ENCODE results near the gene SNAP23.
"Not testable (repeated sequence)": the region's sequence is repeated elsewhere in the genome, so short reads cannot be mapped to it uniquely, and the experiment has no call there.

Gene SNAP23

GRCh38 chr15:42508263-42508690 lies 12.8 kb downstream of the SNAP23 start:
- H3K4me1 Mint-ChIP-seq: peaks cover 2% of the 10 kb centered on the region
- H3K27me3 Mint-ChIP-seq: no peaks in the 10 kb centered on the region
- no peak for DNase-seq
- CTCF ChIA-PET: interaction anchor here (1.1 kb wide), 1 partner anchor 31 kb away, joined by 3 read pairs; no protein-coding TSS in a partner anchor
- H3K36me3 Mint-ChIP-seq: peaks cover 7% of the 10 kb centered on the region
- no peak overlapping the region for H3K27ac Mint-ChIP-seq
- H3K9me3 Mint-ChIP-seq: no peaks in the 10 kb centered on the region
- H3K4me3 Mint-ChIP-seq: no peak overlapping the region

GRCh38 chr15:42510258-42511006 lies 15.0 kb downstream of the SNAP23 start:
- CTCF ChIA-PET: no interaction called here
- H3K27ac Mint-ChIP-seq: no peak overlapping the region
- H3K36me3 Mint-ChIP-seq: peaks cover 12% of the 10 kb centered on the region
- no peaks in the 10 kb centered on the region for H3K9me3 Mint-ChIP-seq
- peaks cover 2% of the 10 kb centered on the region for H3K4me1 Mint-ChIP-seq
- no peak overlapping the region for H3K4me3 Mint-ChIP-seq
- no peaks in the 10 kb centered on the region for H3K27me3 Mint-ChIP-seq
- DNase-seq: no peak

GRCh38 chr15:42511007-42511391 lies 15.6 kb downstream of the SNAP23 start:
- no peak overlapping the region for H3K4me3 Mint-ChIP-seq
- H3K27ac Mint-ChIP-seq: no peak overlapping the region
- no peaks in the 10 kb centered on the region for H3K27me3 Mint-ChIP-seq
- peaks cover 16% of the 10 kb centered on the region for H3K36me3 Mint-ChIP-seq
- CTCF ChIA-PET: no interaction called here
- H3K9me3 Mint-ChIP-seq: no peaks in the 10 kb centered on the region
- DNase-seq: no peak
- peaks cover 2% of the 10 kb centered on the region for H3K4me1 Mint-ChIP-seq

DNA sequence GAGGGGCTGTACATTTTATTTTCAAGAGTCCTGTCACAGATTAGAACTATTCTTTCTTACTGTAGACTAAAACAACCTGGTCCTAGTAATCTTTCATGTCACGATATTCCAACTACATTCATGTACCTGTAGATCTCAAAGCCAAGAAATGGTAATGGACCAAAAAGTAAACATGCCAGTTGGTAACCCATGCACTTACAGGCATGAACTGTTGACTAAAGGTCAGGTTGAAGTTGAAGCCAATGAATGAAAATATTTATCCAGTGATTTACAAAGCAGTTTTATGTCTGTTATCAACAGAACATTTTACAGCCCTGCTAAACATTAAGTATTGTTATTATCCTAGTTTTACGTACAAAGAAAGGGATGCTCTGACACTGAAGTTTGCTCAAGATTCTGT lies 27.9 kb downstream of the SNAP23 start:
- CTCF ChIA-PET: no interaction called here
- no peak overlapping the region for H3K27ac Mint-ChIP-seq
- no peaks in the 10 kb centered on the region for H3K4me1 Mint-ChIP-seq
- no peak overlapping the region for H3K4me3 Mint-ChIP-seq
- DNase-seq: no peak
- H3K36me3 Mint-ChIP-seq: peaks cover 8% of the 10 kb centered on the region
- H3K27me3 Mint-ChIP-seq: no peaks in the 10 kb centered on the region
- no peaks in the 10 kb centered on the region for H3K9me3 Mint-ChIP-seq

DNA sequence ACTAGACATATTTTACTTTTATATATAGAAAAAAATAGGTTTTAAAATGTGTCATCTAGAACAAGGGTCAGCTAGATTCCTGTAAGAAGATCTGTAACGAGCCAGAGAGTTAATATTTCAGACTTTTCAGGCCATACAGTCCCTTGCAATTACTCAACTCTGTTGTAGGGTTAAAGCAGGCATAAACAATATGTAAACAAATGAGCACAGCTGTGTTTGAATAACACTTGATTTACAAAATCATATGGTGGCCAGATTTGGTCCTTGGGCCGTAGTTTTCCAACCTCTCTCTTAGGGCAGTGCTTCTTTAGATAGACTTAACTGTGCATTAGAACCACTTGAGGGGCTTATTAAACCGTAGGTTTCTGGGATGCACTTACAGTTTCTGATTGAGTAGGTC lies 33.5 kb downstream of the SNAP23 start:
- Mint-ChIP-seq H3K9me3 (no peaks in the 10 kb centered on the region), H3K36me3 (peaks cover 20% of the 10 kb centered on the region)
- CTCF ChIA-PET: interaction anchor here (0.6 kb wide), 1 partner anchor 925 kb away, joined by 3 read pairs; no protein-coding TSS in a partner anchor

GRCh38 chr15:42533246-42533645 lies 37.8 kb downstream of the SNAP23 start:
- Mint-ChIP-seq H3K27ac (no peak overlapping the region), H3K4me1 (no peaks in the 10 kb centered on the region), H3K9me3 (no peaks in the 10 kb centered on the region), H3K27me3 (no peaks in the 10 kb centered on the region), H3K36me3 (peaks cover 24% of the 10 kb centered on the region), H3K4me3 (no peak overlapping the region)
- no peak for DNase-seq
- CTCF ChIA-PET: no interaction called here

More for the DNA sequence above, 33.5 kb downstream of the SNAP23 start:
- no peaks in the 10 kb centered on the region for H3K27me3 Mint-ChIP-seq
- H3K4me1 Mint-ChIP-seq: no peaks in the 10 kb centered on the region
- DNase-seq: no peak
- H3K4me3 Mint-ChIP-seq: no peak overlapping the region
- peak overlapping the region; percentile 51 for H3K27ac Mint-ChIP-seq

- Mint-ChIP-seq H3K36me3 (peaks cover 46% of the 10 kb centered on the region), H3K4me1 (peaks cover 43% of the 10 kb centered on the region), H3K27ac (peak overlapping the region; percentile 37), H3K4me3 (no peak overlapping the region), H3K9me3 (no peaks in the 10 kb centered on the region), H3K27me3 (peaks cover 4% of the 10 kb centered on the region)
- CTCF ChIA-PET: interaction anchor here (0.6 kb wide), 2 partner anchors 10 to 326 kb away, joined by 3 read pairs; no protein-coding TSS in a partner anchor
- DNase-seq: no peak
Measured at GRCh38 chr15:42544853-42545629, 49.6 kb downstream of the SNAP23 start.

DNA sequence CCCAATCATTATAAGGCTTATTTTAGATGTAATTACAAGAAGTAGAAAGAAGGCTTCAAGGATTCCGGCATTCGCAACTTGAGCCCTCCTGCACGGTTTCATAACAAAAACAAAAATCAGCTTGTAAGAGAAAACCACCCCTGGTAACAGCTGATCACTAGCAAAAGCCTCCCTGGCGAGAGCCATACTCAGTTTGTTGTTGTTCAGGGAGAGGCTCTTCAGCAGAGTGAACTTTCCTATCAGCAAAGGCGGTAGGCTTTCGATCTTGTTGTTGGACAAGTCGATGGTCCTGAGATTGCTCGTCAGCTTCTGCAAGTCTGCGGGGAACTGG lies 52.4 kb downstream of the SNAP23 start:
- DNase-seq: no peak
- H3K4me1 Mint-ChIP-seq: peaks cover 64% of the 10 kb centered on the region

DNA sequence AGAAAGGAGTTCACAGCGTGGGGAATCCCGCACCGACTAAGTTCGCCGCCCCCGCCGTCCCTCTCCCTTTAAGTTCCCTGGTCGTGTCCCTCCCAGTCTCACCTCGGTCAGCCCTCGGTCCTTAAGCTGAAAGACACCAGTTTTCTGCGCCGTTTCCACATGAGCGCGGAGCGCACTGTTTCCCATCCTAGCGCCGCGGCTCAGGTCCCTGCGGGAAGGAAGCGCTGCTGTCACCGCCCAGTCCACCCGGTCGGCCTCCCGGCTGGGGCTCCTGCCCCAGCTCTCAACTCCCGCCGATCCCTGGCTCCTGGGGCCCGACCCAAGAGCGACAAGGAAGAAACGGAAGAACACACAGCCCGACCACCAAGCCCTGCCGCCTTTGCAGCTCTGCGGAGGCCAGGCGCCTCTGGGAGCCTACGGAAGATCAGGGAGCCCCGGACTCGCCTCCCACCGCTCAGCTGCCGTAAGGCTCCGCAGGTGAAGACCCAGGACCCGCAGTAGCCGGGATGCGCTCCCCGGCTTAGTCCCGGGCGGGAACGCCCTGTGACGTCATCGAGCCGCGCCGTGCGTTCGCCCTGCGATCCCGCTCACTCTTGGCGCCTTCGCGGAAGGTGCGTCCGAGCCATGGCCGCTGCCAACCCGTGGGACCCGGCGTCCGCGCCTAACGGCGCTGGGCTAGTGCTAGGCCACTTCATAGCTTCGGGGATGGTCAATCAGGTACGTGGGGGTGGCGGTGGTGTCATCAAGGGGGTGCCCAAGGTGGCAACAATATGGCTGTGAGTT lies 53.0 kb downstream of the SNAP23 start, which contains the start of the genes HAUS2 and LRRC57:
Gene HAUS2, plus strand, starts transcription at position 590 of the 783 bp plus-strand sequence. Its CDS starts 35 bp downstream, at position 625.
Gene LRRC57, minus strand, starts transcription at position 545 of the 783 bp plus-strand sequence. Its CDS starts 359 bp downstream, at position 186.
- H3K4me3 Mint-ChIP-seq: peak within 1 kb of the TSS; percentile 90
- peak within 1 kb of the TSS; percentile 96 for H3K27ac Mint-ChIP-seq
- H3K36me3 Mint-ChIP-seq: peaks cover 40% of the 10 kb centered on the region
- CTCF ChIA-PET: interaction anchor here (1.0 to 1.3 kb wide), 2 partner anchors 27 to 97 kb away, joined by 3 read pairs; partner anchors contain the start of gene STARD9
- DNase-seq: peak; percentile 92
- H3K27me3 Mint-ChIP-seq: peaks cover 4% of the 10 kb centered on the region
- peaks cover 66% of the 10 kb centered on the region for H3K4me1 Mint-ChIP-seq
- no peaks in the 10 kb centered on the region for H3K9me3 Mint-ChIP-seq

More for the DNA sequence above, 52.4 kb downstream of the SNAP23 start:
- Mint-ChIP-seq H3K27ac (peak overlapping the region; percentile 96), H3K27me3 (peaks cover 4% of the 10 kb centered on the region), H3K36me3 (peaks cover 42% of the 10 kb centered on the region), H3K4me3 (peak overlapping the region; percentile 90), H3K9me3 (no peaks in the 10 kb centered on the region)
- CTCF ChIA-PET: interaction anchor here (0.9 to 1.3 kb wide), 3 partner anchors 28 to 97 kb away, joined by 3 to 4 read pairs (median 3); partner anchors contain the start of genes STARD9 and ZNF106

DNA sequence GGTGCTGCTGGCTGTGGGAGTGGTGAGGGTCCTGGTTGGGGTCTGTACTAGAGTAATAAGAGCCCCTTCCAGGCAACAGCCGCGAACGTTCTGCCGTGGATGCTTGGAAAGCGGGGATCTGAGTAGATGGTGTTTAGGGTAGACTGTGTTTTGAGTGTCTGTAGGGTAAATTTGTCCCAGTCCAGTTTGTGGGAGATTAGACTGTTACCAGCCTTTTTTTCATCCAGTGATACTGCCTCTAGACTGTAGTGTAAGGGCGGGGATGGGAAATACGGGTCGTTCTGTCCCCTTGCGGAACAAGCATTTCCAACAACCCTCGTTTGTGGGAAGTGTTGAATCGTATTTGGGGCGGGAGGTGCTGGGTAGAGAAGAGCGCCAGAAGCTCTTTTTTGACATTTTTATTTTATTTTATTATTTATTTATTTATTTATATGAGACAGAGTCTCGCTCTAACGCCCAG lies 53.6 kb downstream of the SNAP23 start:
- H3K9me3 Mint-ChIP-seq: no peaks in the 10 kb centered on the region
- peaks cover 35% of the 10 kb centered on the region for H3K36me3 Mint-ChIP-seq
- DNase-seq: no peak
- peaks cover 4% of the 10 kb centered on the region for H3K27me3 Mint-ChIP-seq
- H3K4me1 Mint-ChIP-seq: peaks cover 72% of the 10 kb centered on the region
- peak overlapping the region; percentile 96 for H3K27ac Mint-ChIP-seq
- CTCF ChIA-PET: interaction anchor here (1.0 kb wide), 1 partner anchor 96 kb away, joined by 3 read pairs; no protein-coding TSS in a partner anchor
- peak overlapping the region; percentile 90 for H3K4me3 Mint-ChIP-seq

- H3K4me1 Mint-ChIP-seq: peaks cover 73% of the 10 kb centered on the region
- H3K4me3 Mint-ChIP-seq: peak overlapping the region; percentile 90
- DNase-seq: no peak
- peaks cover 34% of the 10 kb centered on the region for H3K36me3 Mint-ChIP-seq
- CTCF ChIA-PET: no interaction called here
- H3K27me3 Mint-ChIP-seq: peaks cover 4% of the 10 kb centered on the region
- no peaks in the 10 kb centered on the region for H3K9me3 Mint-ChIP-seq
- H3K27ac Mint-ChIP-seq: peak overlapping the region; percentile 96
Measured at GRCh38 chr15:42549741-42550392, 54.4 kb downstream of the SNAP23 start.

DNA sequence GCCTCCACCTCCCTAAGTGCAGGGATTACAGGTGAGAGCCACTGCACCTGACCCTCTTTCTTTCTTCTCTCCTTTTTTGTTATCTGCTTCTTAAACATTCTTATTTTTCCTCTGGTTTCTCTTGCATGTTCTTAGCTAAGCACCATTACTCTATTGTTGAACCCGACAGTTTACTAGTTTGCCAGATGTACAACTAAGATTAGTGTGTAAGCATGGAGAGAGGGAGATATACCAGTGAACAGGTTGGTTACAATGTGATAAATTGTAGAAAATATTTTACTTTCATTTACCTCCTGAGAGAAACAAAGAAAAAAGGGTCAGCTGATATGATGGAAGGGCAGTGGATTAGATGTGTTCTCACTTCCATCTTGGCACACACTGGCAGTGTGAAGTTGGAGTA lies 58.1 kb downstream of the SNAP23 start:
- Mint-ChIP-seq H3K9me3 (no peaks in the 10 kb centered on the region), H3K4me3 (no peak overlapping the region), H3K27me3 (peaks cover under 1% of the 10 kb centered on the region), H3K36me3 (peaks cover 18% of the 10 kb centered on the region), H3K27ac (no peak overlapping the region), H3K4me1 (peaks cover 42% of the 10 kb centered on the region)
- DNase-seq: no peak
- CTCF ChIA-PET: no interaction called here

GRCh38 chr15:42556550-42557207 lies 61.2 kb downstream of the SNAP23 start:
- H3K4me1 Mint-ChIP-seq: peaks cover 20% of the 10 kb centered on the region
- CTCF ChIA-PET: interaction anchor here (0.6 kb wide), 1 partner anchor 454 kb away, joined by 3 read pairs; no protein-coding TSS in a partner anchor
- not testable (repeated sequence) for H3K27ac Mint-ChIP-seq, H3K4me3 Mint-ChIP-seq, H3K9me3 Mint-ChIP-seq, H3K27me3 Mint-ChIP-seq, DNase-seq
- peaks cover 28% of the 10 kb centered on the region for H3K36me3 Mint-ChIP-seq

All from activated naive CD4-positive, alpha-beta T cell treated with anti-CD3 and anti-CD28 coated beads, Interleukin-2, amount 10 ng/mL, durations not matched to agents 7 days and 5 days (primary cell).